Measurements from ENCODE around the gene DIDO1. TPM values are rescaled to one million over a fixed set of nuclear protein-coding genes. Genes with fewer than 3 reads are reported as not detected.
A peak's percentile ranks its signal among the peaks of the same experiment; 100 is the strongest.

Gene DIDO1
- total and polyA plus RNA-seq, 2 of the 13 experiments (the other 11 are each of a cell fraction or from before 2014, with no cell fraction given), result 75.0 to 75.1 TPM

- TF ChIP-seq ZNF543 (CRISPR knock-in tag; IDR thresholded peaks at IDR 0.05) (peak; percentile 70; the same call in 1 of the 2 replicates), ZNF691 (CRISPR knock-in tag; IDR thresholded peaks at IDR 0.05; ENCODE audit: borderline replicate concordance, low read depth) (0 out of 2 replicates have a peak, but pooled peaks have one; percentile 90), ARHGAP35 (CRISPR knock-in tag; IDR thresholded peaks at IDR 0.05; ENCODE audit: borderline replicate concordance) (peak; percentile 99), RBAK (CRISPR knock-in tag; IDR thresholded peaks at IDR 0.05) (peak; percentile 79; the same call in 1 of the 2 replicates), NFE2L1 (CRISPR knock-in tag; IDR thresholded peaks at IDR 0.05; ENCODE audit: borderline replicate concordance) (no peak), MXI1 (IDR thresholded peaks at IDR 0.05; ENCODE audit: borderline replicate concordance, low read depth, low read length) (peak; percentile 92; the same call in 2 of the 3 replicates), ZNF101 (CRISPR knock-in tag; IDR thresholded peaks at IDR 0.05; ENCODE audit: borderline replicate concordance, low read depth) (peak; percentile 96), ZBTB42 (CRISPR knock-in tag; IDR thresholded peaks at IDR 0.05) (peak; percentile 96), ZNF879 (CRISPR knock-in tag; IDR thresholded peaks at IDR 0.05) (peak; percentile 96; the same call in 1 of the 2 replicates), TCF7 (IDR thresholded peaks at IDR 0.05; ENCODE audit: low read depth) (peak; percentile 61; the same call in 1 of the 2 replicates), ZNF446 (CRISPR knock-in tag; IDR thresholded peaks at IDR 0.05) (no peak), ZNF17 (CRISPR knock-in tag; IDR thresholded peaks at IDR 0.05) (no peak), CCDC6 (CRISPR knock-in tag; IDR thresholded peaks at IDR 0.05) (peak; percentile 99; the same call in 1 of the 2 replicates), PREB (CRISPR knock-in tag; IDR thresholded peaks at IDR 0.05) (no peak; the same call in 1 of the 2 replicates), NR2C2 (CRISPR knock-in tag; IDR thresholded peaks at IDR 0.05; ENCODE audit: borderline replicate concordance) (no peak; the same call in 1 of the 2 replicates), DR1 (CRISPR knock-in tag; IDR thresholded peaks at IDR 0.05) (no peak; the same call in 1 of the 2 replicates), ZNF207 (IDR thresholded peaks at IDR 0.05; ENCODE audit: borderline replicate concordance) (no peak), MXD3 (CRISPR knock-in tag; IDR thresholded peaks at IDR 0.05) (peak; percentile 99), STAT5B (CRISPR knock-in tag; IDR thresholded peaks at IDR 0.05) (no peak), ZNF766 (CRISPR knock-in tag; IDR thresholded peaks at IDR 0.05; ENCODE audit: borderline replicate concordance) (peak; percentile 89; the same call in 1 of the 2 replicates), ZNF562 (CRISPR knock-in tag; IDR thresholded peaks at IDR 0.05; ENCODE audit: borderline replicate concordance) (no peak), ZNF572 (CRISPR knock-in tag; IDR thresholded peaks at IDR 0.05) (peak; percentile 100), ZNF75D (CRISPR knock-in tag; IDR thresholded peaks at IDR 0.05; ENCODE audit: borderline replicate concordance) (no peak), SSRP1 (CRISPR knock-in tag; IDR thresholded peaks at IDR 0.05) (no peak), ZNF777 (CRISPR knock-in tag; IDR thresholded peaks at IDR 0.05) (peak; percentile 77), ZNF382 (CRISPR knock-in tag; IDR thresholded peaks at IDR 0.05; ENCODE audit: borderline replicate concordance) (no peak), ZGPAT (CRISPR knock-in tag; IDR thresholded peaks at IDR 0.05) (peak; percentile 94)
Observed at GRCh38 chr20:62953839-62954703, 27.8 kb upstream of the DIDO1 start (continued).

Data from HepG2 (cell line).